Dedifferentiated amniotic fluid mesenchymal stem cell (primary cell): ENCODE results near the gene CHL1.
A peak's percentile ranks its signal among the peaks of the same experiment; 100 is the strongest.
"Not testable (repeated sequence)": the region's sequence is repeated elsewhere in the genome, so short reads cannot be mapped to it uniquely, and the experiment has no call there.

ENCODE experiments used
- DNase-seq: peaks from one replicate; pipeline ENCODE4 v3.0.0-alpha.2; 2016; ENCODE audit errors: extremely low spot score

The CHL1 gene

GRCh38 chr3:331881-332280, 135.3 kb downstream of the CHL1 start:
- no peak for DNase-seq

DNA sequence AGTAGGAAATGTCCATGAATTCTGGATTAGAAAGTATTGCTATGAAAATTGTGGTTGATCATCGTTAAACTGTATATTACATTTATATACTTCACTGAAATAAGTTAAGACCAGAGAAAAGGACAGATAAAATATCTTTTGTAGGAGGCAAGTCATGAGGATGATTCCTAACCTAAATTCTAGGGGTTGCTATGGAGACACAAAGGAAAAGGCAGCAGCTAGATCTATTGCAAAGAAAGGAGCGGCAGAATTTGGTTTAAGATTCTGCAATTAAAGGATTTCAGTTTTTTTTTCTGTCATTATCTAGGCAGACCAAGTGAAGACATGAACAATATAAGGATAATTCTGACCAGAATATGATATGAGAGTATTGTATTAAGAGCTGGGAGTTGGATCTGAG, 136.1 kb downstream of the CHL1 start:
- DNase-seq = no peak

DNA sequence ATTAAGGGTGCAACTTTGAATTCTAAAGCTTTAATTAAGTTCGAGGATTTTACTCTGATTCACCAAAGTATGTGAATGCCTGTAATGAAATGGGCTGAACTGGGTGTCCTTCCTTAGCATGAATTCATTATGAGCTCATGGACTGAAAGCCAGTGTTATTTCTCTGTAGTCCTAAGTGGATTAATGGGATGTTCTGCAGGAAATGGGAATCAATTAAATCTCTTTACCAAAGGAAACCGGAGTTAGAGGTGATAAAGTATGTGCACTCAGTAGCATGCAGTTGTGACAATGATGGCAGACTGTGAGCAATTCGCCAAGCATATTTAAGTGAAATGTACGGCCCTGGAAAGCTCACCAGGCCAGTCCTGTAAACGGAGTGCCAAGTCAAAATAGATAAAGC, 138.7 kb downstream of the CHL1 start:
- DNase-seq = no peak

- DNase-seq = no peak
These were observed 142.8 kb downstream of the CHL1 start for GRCh38 chr3:339351-339750.

DNA sequence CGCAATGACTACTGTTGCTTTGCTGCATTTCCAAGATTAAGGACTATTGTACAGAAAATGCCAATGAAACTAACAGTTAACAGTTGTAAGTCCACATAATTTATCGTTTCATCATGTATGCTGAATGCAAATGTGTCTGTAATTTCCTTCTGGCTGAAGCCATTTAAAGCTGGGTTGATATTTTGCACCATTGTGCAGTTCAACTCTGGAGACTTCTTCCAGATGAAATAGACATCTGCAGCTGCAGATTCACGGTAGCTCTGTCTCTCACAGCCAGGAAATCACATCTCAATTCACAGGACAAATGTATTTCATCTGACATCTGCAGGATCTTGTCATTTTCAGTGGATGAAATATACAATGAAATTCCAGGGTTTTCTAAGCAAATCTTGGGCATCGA, 145.4 kb downstream of the CHL1 start:
- DNase-seq = no peak

DNA sequence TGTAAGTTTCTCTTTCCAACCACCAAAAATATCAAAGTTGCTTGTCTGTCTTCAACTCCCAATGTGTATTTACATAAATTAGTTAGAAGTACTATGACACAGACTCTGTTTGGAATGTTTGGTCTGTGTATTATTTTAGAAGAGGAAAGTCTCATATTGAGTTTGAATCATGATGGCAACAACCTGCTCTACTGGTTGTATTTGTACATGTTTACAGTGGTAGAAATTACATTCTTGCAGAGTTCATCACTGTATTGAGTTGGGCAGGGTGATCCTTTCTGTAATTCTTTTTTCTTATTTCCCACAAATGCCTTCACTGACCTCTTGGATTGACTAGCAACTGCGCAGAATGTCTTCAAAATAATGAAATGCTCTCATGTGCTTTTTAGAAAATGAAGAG, 149.6 kb downstream of the CHL1 start:
- DNase-seq = no peak

- no peak for DNase-seq
These were observed 151.0 kb downstream of the CHL1 start for GRCh38 chr3:347581-347980.

GRCh38 chr3:350871-351371, 154.4 kb downstream of the CHL1 start:
- DNase-seq = no peak

DNA sequence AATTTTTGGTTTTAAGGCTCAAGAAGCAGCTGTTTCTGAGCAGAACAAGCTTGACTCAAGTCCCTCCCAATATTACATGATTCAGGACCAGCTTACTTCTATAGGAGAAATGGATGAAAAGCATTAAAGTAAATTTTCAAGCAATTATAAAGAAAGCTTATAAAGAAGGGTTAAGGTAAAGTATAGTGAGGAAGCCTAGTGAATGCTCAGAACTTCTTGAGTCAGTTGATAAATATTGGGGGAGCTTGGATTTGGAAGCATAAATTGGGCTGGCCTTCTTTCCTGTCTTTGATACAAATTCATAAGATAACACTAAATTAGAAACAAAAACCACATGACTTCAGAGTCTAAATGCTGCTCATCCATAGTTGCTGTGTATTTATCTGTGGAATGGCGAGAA, 156.0 kb downstream of the CHL1 start:
- no peak for DNase-seq

DNA sequence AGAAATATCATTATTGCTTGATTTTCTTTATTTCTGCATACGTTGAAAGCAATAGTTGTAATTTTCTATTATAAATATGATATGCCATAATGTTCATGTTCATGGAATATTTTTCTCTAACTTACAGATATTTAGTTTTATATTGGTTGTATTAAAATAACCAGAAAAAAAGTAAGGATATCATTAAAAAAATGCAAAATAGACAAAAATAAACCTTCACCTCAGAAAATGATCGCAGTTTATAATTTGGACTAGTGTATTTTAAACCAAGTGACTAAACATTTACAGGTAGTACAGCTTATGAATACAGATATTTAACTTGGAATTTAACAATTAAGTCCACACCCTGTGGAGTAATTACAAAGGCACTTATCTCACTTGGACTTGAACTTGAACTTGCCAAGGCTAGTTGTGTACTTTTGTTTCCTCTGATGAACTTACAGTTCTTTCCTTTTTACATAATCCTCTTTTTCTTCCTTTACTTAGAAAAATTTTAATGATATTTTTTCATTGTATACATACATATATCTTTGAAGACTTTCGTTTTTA, 156.7 kb downstream of the CHL1 start:
- DNase-seq = no peak

DNA sequence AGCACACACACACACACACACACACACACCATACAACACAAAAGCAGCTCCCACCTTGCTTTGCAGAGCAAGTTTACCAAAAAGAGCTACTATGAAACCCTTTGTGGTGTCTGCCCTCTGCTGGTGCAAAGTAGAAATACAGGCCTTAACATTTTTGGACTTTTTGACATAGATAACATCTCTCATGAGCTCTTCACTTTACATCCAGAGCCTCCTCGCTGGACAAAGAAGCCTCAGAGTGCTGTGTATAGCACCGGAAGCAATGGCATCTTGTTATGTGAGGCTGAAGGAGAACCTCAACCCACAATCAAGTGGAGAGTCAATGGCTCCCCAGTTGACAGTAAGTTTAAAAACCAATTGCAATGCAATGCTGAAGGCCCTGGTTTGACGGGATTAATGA, 157.9 kb downstream of the CHL1 start:
- DNase-seq = peak; percentile 22

- DNase-seq = no peak
These were observed 159.1 kb downstream of the CHL1 start for GRCh38 chr3:355622-356021.

GRCh38 chr3:356952-357351, 160.4 kb downstream of the CHL1 start:
- no peak for DNase-seq

- no peak for DNase-seq
These were observed 163.1 kb downstream of the CHL1 start for GRCh38 chr3:359672-360071.

GRCh38 chr3:362681-363338, 166.2 kb downstream of the CHL1 start:
- DNase-seq = no peak

- no peak for DNase-seq
These were observed 167.7 kb downstream of the CHL1 start for GRCh38 chr3:364287-364686.

DNA sequence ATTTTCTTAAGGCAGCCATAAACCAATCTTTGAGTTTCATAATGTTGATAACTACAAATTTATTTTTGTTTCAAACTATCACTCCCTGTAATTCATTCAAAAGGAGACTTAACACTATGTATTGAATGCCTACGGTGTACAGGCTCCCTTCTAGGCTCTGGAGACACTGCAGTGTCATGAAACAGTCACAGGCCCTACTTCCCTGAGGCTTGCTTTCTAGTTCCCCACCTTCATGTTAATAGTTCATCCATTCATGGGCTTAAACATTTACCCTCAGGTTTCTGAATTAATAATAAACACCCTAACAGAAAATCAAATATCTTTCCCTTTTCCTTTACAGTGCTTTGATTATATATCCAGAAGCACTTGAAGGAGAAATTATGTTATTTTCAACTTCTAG, 168.7 kb downstream of the CHL1 start:
- no peak for DNase-seq

GRCh38 chr3:366253-366652, 169.7 kb downstream of the CHL1 start:
- not testable (repeated sequence) for DNase-seq

DNA sequence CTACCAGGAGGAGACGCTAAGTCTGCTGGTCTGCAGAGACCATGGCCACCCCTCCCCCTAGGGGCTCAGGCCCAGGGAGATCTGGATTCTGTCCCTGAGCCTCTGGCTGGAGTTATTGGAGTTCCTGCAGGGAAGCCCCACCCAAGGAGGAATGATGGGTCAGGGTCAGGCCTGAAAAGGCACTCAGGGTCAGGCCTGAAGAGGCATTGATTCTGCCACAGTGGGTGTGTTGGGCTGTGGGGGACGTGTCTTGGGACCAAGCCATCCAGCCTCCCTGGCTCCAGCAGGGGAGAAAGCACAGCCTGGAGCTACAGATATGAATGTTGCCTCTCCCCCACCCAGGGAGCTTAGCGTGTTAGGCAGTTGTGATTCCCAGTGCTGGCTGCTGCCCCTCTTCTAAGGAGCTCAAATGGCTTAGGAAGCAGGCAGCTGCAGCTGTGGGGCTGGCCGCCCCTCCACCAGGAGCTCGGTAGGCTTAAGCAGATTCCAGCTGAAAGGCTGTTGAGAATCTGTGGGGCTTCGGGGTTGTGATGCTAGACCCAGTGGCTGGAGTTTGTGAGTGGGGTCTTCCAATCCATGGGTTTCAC, 176.7 kb downstream of the CHL1 start:
- DNase-seq = no peak

DNA sequence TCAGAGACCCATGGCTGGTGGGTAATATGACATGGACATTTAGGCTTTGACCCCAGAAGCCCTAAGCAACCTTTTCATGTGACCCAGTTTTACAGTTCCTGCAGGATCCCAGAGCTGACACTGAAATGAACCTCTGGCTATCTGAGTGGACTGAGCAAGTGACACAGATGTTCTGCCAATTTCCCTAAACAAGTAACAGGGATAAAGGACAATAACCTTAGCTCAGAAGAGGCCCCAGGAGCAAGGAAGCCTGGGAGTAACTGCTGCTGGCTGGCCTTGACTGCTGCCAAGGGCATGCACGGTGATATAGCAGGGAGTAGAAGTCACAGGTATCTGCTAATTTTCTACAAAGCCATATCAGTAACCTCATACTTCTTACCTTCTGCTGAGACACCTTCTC, 177.9 kb downstream of the CHL1 start:
- no peak for DNase-seq

DNA sequence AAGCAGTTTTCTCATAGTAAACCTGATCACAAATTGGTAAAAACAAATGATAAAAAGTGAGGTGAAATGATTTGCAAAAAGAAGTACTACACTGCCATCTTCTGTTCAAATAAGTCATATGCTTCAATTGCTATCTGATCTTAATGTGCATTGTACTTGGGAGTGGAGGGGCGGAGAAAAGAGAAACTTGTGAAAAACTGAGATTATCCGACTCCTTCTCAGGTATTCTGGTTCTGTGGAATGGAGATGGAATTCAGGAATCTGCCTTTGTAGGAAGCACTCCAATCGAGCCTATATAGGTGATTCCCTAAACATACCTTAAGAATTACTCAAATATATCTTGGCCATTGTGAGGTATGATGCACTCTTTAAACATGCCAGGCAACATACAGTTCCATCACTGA, 180.6 kb downstream of the CHL1 start:
- DNase-seq = no peak

DNA sequence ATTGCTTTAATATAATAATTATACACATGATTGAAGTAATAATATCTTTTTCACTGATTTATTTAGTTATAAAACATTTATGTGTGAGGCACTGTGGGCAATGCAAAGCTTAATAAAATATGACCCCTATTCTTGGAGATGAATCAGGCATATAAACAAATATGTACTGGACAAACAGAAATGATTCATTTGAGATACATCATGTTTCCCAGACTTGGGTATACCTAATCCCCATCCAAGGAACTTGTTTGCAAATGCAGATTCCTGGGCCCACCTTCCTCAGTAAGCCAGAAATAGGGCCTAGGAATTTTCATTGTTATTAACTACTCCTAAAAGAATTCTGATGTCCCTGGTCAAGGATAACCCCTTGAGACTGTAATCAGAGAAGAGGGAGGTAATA, 184.2 kb downstream of the CHL1 start:
- no peak for DNase-seq

- no peak for DNase-seq
These were observed 188.6 kb downstream of the CHL1 start for GRCh38 chr3:385151-385550.

GRCh38 chr3:394775-395174, 198.2 kb downstream of the CHL1 start:
- DNase-seq = no peak
